Measurements from ENCODE around the gene GALNT9.

DNA sequence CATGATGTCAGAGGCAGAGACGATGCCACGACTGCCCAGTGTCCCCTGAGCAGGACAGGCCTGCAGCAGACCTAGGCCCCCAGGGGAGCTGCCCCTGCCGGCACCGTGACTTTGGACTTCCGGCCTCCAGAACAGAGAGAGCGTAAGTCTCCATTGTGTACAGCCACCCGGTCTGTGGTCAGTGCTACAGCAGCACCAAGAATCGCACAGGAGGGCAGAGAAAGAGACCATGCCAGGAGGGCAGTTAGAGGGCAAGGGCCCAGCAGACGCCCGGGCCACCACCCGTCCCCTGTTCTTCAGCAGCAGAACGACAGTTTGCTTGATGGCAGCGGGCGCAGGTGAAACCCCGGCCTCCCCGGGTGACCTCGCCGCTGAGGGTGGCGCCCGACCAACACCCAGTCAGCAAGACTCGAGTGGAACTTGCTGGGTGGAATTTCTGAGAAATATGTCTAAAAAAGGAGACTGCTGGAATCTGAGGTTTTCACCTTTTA lies 19.7 kb downstream of the GALNT9 start:
- TF ChIP-seq, protein P1, sequence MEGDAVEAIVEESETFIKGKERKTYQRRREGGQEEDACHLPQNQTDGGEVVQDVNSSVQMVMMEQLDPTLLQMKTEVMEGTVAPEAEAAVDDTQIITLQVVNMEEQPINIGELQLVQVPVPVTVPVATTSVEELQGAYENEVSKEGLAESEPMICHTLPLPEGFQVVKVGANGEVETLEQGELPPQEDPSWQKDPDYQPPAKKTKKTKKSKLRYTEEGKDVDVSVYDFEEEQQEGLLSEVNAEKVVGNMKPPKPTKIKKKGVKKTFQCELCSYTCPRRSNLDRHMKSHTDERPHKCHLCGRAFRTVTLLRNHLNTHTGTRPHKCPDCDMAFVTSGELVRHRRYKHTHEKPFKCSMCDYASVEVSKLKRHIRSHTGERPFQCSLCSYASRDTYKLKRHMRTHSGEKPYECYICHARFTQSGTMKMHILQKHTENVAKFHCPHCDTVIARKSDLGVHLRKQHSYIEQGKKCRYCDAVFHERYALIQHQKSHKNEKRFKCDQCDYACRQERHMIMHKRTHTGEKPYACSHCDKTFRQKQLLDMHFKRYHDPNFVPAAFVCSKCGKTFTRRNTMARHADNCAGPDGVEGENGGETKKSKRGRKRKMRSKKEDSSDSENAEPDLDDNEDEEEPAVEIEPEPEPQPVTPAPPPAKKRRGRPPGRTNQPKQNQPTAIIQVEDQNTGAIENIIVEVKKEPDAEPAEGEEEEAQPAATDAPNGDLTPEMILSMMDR (IDR thresholded peaks at IDR 0.05; ENCODE audit: borderline replicate concordance, extremely low read depth, low read length, poor library complexity, severe bottlenecking), result no peak
- TF ChIP-seq EZH2 (IDR thresholded peaks at IDR 0.05; ENCODE audit: borderline replicate concordance, low read depth, low read length, severe bottlenecking), result no peak

Data from DND-41 (cell line).